ENCODE measurements around the gene ANKRD23.

The ANKRD23 gene

GRCh38 chr2:96832754-96833507 is 10.9 kb downstream of the ANKRD23 start:
- peak; percentile 52 to 64 for DNase-seq (ENCODE audit: low read depth in 2 of 2)
- no peak for TF ChIP-seq CTCF (IDR thresholded peaks at IDR 0.05; ENCODE audit: low read depth, low read length)
- no peak overlapping the region for H3K4me3 ChIP-seq (replicated peaks in 1 of 2; ENCODE audit: low read depth in 2 of 2, low read length in 2 of 2)

- no peak for DNase-seq (ENCODE audit: low read depth in 2 of 2)
- no peak for TF ChIP-seq CTCF (IDR thresholded peaks at IDR 0.05; ENCODE audit: low read depth, low read length)
- no peak overlapping the region for H3K4me3 ChIP-seq (replicated peaks in 1 of 2; ENCODE audit: low read depth in 2 of 2, low read length in 2 of 2)
These were observed 11.4 kb downstream of the ANKRD23 start for GRCh38 chr2:96832408-96832753.

- no peak for DNase-seq (ENCODE audit: low read depth in 2 of 2)
- no peak for TF ChIP-seq CTCF (IDR thresholded peaks at IDR 0.05; ENCODE audit: low read depth, low read length)
- H3K4me3 ChIP-seq (replicated peaks in 1 of 2; ENCODE audit: low read depth in 2 of 2, low read length in 2 of 2), result no peak overlapping the region
These were observed 12.1 kb downstream of the ANKRD23 start for GRCh38 chr2:96831679-96832078.

- TF ChIP-seq CTCF (IDR thresholded peaks at IDR 0.05; ENCODE audit: low read depth, low read length), result no peak
- no peak for DNase-seq (ENCODE audit: low read depth in 2 of 2)
- no peak overlapping the region for H3K4me3 ChIP-seq (replicated peaks in 1 of 2; ENCODE audit: low read depth in 2 of 2, low read length in 2 of 2)
These were observed 13.7 kb downstream of the ANKRD23 start for GRCh38 chr2:96830044-96830562.

GRCh38 chr2:96828874-96829273 is 14.9 kb downstream of the ANKRD23 start:
- H3K4me3 ChIP-seq (replicated peaks in 1 of 2; ENCODE audit: low read depth in 2 of 2, low read length in 2 of 2), result no peak overlapping the region
- no peak for TF ChIP-seq CTCF (IDR thresholded peaks at IDR 0.05; ENCODE audit: low read depth, low read length)
- DNase-seq (ENCODE audit: low read depth in 2 of 2), result no peak

- no peak for TF ChIP-seq CTCF (IDR thresholded peaks at IDR 0.05; ENCODE audit: low read depth, low read length)
- H3K4me3 ChIP-seq (replicated peaks in 1 of 2; ENCODE audit: low read depth in 2 of 2, low read length in 2 of 2), result no peak overlapping the region
- no peak for DNase-seq (ENCODE audit: low read depth in 2 of 2)
These were observed 15.4 kb downstream of the ANKRD23 start for GRCh38 chr2:96828436-96828835.
